Measurements from ENCODE around the gene ZNF549. TPM values are rescaled to one million over a fixed set of nuclear protein-coding genes. Genes with fewer than 3 reads are reported as not detected.
A peak's percentile ranks its signal among the peaks of the same experiment; 100 is the strongest.
"Not testable (repeated sequence)": the region's sequence is repeated elsewhere in the genome, so short reads cannot be mapped to it uniquely, and the experiment has no call there.

ZNF549 gene
- total and polyA plus RNA-seq, 2 of the 13 experiments (the other 11 are each of a cell fraction or from before 2014, with no cell fraction given) = 2.8 to 6.4 TPM

- TF ChIP-seq FOXK1 (CRISPR knock-in tag; IDR thresholded peaks at IDR 0.05; ENCODE audit: borderline replicate concordance, low read depth) = peak; percentile 33; the same call in 1 of the 2 replicates
- peak; percentile 28; the same call in 1 of the 2 replicates for TF ChIP-seq BCL6 (CRISPR knock-in tag; IDR thresholded peaks at IDR 0.05)
- TF ChIP-seq SUZ12 (IDR thresholded peaks at IDR 0.05; ENCODE audit: low read depth, low read length) = peak; percentile 66
- 0 out of 2 replicates have a peak, but pooled peaks have one; percentile 28 for TF ChIP-seq ZNF331 (CRISPR knock-in tag; IDR thresholded peaks at IDR 0.05)
- peak; percentile 51; the same call in 1 of the 2 replicates for TF ChIP-seq NCOA2 (CRISPR knock-in tag; IDR thresholded peaks at IDR 0.05)
- TF ChIP-seq RAD21 (CRISPR knock-in tag; IDR thresholded peaks at IDR 0.05) = peak; percentile 11; the same call in 1 of the 2 replicates
- TF ChIP-seq ZNF788 (CRISPR knock-in tag; IDR thresholded peaks at IDR 0.05; ENCODE audit: borderline replicate concordance) = peak; percentile 54; the same call in 1 of the 2 replicates
- TF ChIP-seq SAP130 (CRISPR knock-in tag; IDR thresholded peaks at IDR 0.05; ENCODE audit: low read depth) = peak; percentile 89
- TF ChIP-seq ZNF614 (CRISPR knock-in tag; IDR thresholded peaks at IDR 0.05; ENCODE audit: borderline replicate concordance) = peak; percentile 55; the same call in 1 of the 2 replicates
- TF ChIP-seq SMAD3 (CRISPR knock-in tag; IDR thresholded peaks at IDR 0.05) = peak; percentile 76; the same call in 1 of the 2 replicates
- 0 out of 2 replicates have a peak, but pooled peaks have one; percentile 34 for TF ChIP-seq SIN3A (IDR thresholded peaks at IDR 0.05; ENCODE audit: borderline replicate concordance, low read depth, low read length)
- TF ChIP-seq ZNF501 (CRISPR knock-in tag; IDR thresholded peaks at IDR 0.05) = peak; percentile 61; the same call in 1 of the 2 replicates
- TF ChIP-seq HCFC1 (IDR thresholded peaks at IDR 0.05; ENCODE audit: low read depth, low read length) = peak; percentile 91
- TF ChIP-seq FOXO1 (CRISPR knock-in tag; IDR thresholded peaks at IDR 0.05) = peak; percentile 54
- 0 out of 2 replicates have a peak, but pooled peaks have one; percentile 22 for TF ChIP-seq FOXA3 (CRISPR knock-in tag; IDR thresholded peaks at IDR 0.05)
- TF ChIP-seq MIXL1 (CRISPR knock-in tag; IDR thresholded peaks at IDR 0.05) = peak; percentile 22; the same call in 1 of the 2 replicates
- TF ChIP-seq GATAD1 (CRISPR knock-in tag; IDR thresholded peaks at IDR 0.05) = peak; percentile 83
- peak; percentile 85 for TF ChIP-seq KAT8 (CRISPR knock-in tag; IDR thresholded peaks at IDR 0.05)
- TF ChIP-seq TSC22D2 (CRISPR knock-in tag; IDR thresholded peaks at IDR 0.05; ENCODE audit: borderline replicate concordance) = peak; percentile 62; the same call in 1 of the 2 replicates
- TF ChIP-seq NR2F6 (IDR thresholded peaks at IDR 0.05) = not testable (repeated sequence)
- TF ChIP-seq NR2F6 (CRISPR knock-in tag; IDR thresholded peaks at IDR 0.05) = 0 out of 2 replicates have a peak, but pooled peaks have one; percentile 15
- 0 out of 2 replicates have a peak, but pooled peaks have one; percentile 66 for TF ChIP-seq CBFB (CRISPR knock-in tag; IDR thresholded peaks at IDR 0.05)
- peak; percentile 90 for TF ChIP-seq HNRNPLL (IDR thresholded peaks at IDR 0.05; ENCODE audit: low read depth, low read length, poor library complexity, severe bottlenecking)
- TF ChIP-seq E2F5 (CRISPR knock-in tag; conservative IDR thresholded peaks at IDR 0.05) = 0 out of 2 replicates have a peak, but pooled peaks have one; percentile 50
- peak; percentile 29; the same call in 1 of the 2 replicates for TF ChIP-seq MYC (CRISPR knock-in tag; IDR thresholded peaks at IDR 0.05; ENCODE audit: borderline replicate concordance)
- TF ChIP-seq ARID4A (CRISPR knock-in tag; IDR thresholded peaks at IDR 0.05; ENCODE audit: borderline replicate concordance) = peak; percentile 85; the same call in 1 of the 2 replicates
- TF ChIP-seq ZNF143 (CRISPR knock-in tag; IDR thresholded peaks at IDR 0.05) = peak; percentile 94
- peak; percentile 97 for TF ChIP-seq GABPB1 (CRISPR knock-in tag; IDR thresholded peaks at IDR 0.05)
These were observed 27.3 kb upstream of the ZNF549 start, which contains the start of gene ZNF773 (continued) for GRCh38 chr19:57499680-57500395.

All from HepG2 (cell line).